B cell (primary cell): ENCODE data around the gene PSMD12. TPM values are rescaled to one million over a fixed set of nuclear protein-coding genes. Genes with fewer than 3 reads are reported as not detected.

Source experiments
- ATAC-seq: fragments of 200-7000 bp; cut with Tn5 transposase; one replicate; pipeline ENCODE4 v1.10.0; 2021; ENCODE audit warnings: low read depth, mild to moderate bottlenecking, moderate number of reproducible peaks, moderate library complexity
- CTCF ChIA-PET: fragments of 350-600 bp; sonication (Branson Sonifier 250); formaldehyde crosslinking; loops from one replicate; lab custom pipeline; 2021; ENCODE audit warnings: antibody characterized with exemption, inconsistent platforms; lab: Charles Lee
- POLR2A ChIA-PET: fragments of 350-600 bp; sonication (Branson Sonifier 250); formaldehyde crosslinking; loops from one replicate; lab custom pipeline; 2021; ENCODE audit warnings: antibody characterized with exemption; lab: Charles Lee
- DNase-seq: peaks from one replicate; pipeline ENCODE4 v3.0.0; 2013
- H2AFZ ChIP-seq: 2 replicates; pipeline ENCODE4 v1.6.1; 2012; ENCODE audit warnings: mild to moderate bottlenecking, low read depth, low read length; ENCODE audit not compliant: insufficient read depth, poor library complexity, severe bottlenecking
- H3K27ac ChIP-seq, 2 donors: 1 replicate in 1 of 2; 2 replicates in 1 of 2; pipeline ENCODE4 v1.5.1; 2012 to 2013; ENCODE audit warnings: low read length in 2 of 2, mild to moderate bottlenecking in 2 of 2, moderate library complexity in 1 of 2
- H3K27me3 ChIP-seq, 4 experiments: fragments of 200-600 bp in 1 of 4; sonication (generic) in 1 of 4; replicated peaks in 1 of 4; 1 replicate in 2 of 4; 2 replicates in 2 of 4; pipeline versions ENCODE4 v1.6.1 to v1.7.0; 2013 to 2016; ENCODE audit warnings: low read length in 3 of 4, mild to moderate bottlenecking in 2 of 4, mixed read lengths in 1 of 4, moderate library complexity in 1 of 4; ENCODE audit not compliant: insufficient read depth in 4 of 4, control insufficient read depth in 3 of 4; ENCODE audit errors: control extremely low read depth in 1 of 4
- H3K36me3 ChIP-seq, 2 experiments: replicated peaks in 1 of 2; 1 replicate in 1 of 2; 2 replicates in 1 of 2; pipeline versions ENCODE4 v1.6.1 to v1.7.1; 2013; ENCODE audit warnings: low read length in 1 of 2; ENCODE audit not compliant: insufficient read depth in 2 of 2, control insufficient read depth in 1 of 2; ENCODE audit errors: control extremely low read depth in 1 of 2, extremely low read depth in 1 of 2
- H3K4me1 ChIP-seq, 2 donors: fragments of 200-600 bp in 1 of 2; sonication (generic) in 1 of 2; 1 replicate in 1 of 2; 2 replicates in 1 of 2; pipeline versions ENCODE4 v1.5.1 to v1.6.1; 2013 to 2017; ENCODE audit warnings: low read length in 2 of 2; ENCODE audit not compliant: control insufficient read depth in 2 of 2, insufficient read depth in 2 of 2
- H3K4me2 ChIP-seq: replicated peaks from 2 replicates; pipeline ENCODE3; 2012; ENCODE audit warnings: mild to moderate bottlenecking, low read depth, low read length; ENCODE audit not compliant: poor library complexity, severe bottlenecking
- H3K4me3 ChIP-seq, 5 experiments: fragments of 200-600 bp in 1 of 5; sonication (generic) in 1 of 5; 1 replicate in 3 of 5; 2 replicates in 2 of 5; pipeline versions ENCODE4 v1.5.1 to v1.7.0; 2011 to 2016; ENCODE audit warnings: low read length in 4 of 5, mild to moderate bottlenecking in 4 of 5, low read depth in 2 of 5, control low read depth in 1 of 5, moderate library complexity in 1 of 5; ENCODE audit not compliant: insufficient read depth in 1 of 5; ENCODE audit errors: control extremely low read depth in 1 of 5, extremely low read depth in 1 of 5
- H3K79me2 ChIP-seq: fragments of 200-600 bp; sonication (generic); one replicate; pipeline ENCODE4 v1.6.0; 2016; ENCODE audit warnings: low read length; ENCODE audit not compliant: control insufficient read depth, insufficient read depth
- H3K9ac ChIP-seq: fragments of 200-600 bp; sonication (generic); 2 replicates; pipeline ENCODE4 v1.6.1; 2017; ENCODE audit warnings: mild to moderate bottlenecking, low read length, moderate library complexity
- H3K9me3 ChIP-seq, 3 donors: one replicate each; pipeline versions ENCODE4 v1.6.1 to v1.7.1; 2013; ENCODE audit warnings: low read length in 2 of 3; ENCODE audit not compliant: control insufficient read depth in 2 of 3, insufficient read depth in 1 of 3; ENCODE audit errors: control extremely low read depth in 1 of 3
- H4K20me1 ChIP-seq: 2 replicates; pipeline ENCODE4 v1.6.0; 2012; ENCODE audit warnings: mild to moderate bottlenecking, low read length; ENCODE audit not compliant: insufficient read depth, control insufficient read depth, poor library complexity, severe bottlenecking
- H3K27ac Mint-ChIP-seq: one replicate; pipeline ENCODE4 v1.8.0; 2021; ENCODE audit warnings: mixed read lengths
- H3K27me3 Mint-ChIP-seq: one replicate; pipeline ENCODE4 v1.8.0; 2021; ENCODE audit warnings: mixed read lengths
- H3K4me1 Mint-ChIP-seq: one replicate; pipeline ENCODE4 v1.8.0; 2021; ENCODE audit warnings: mixed read lengths
- H3K4me3 Mint-ChIP-seq: one replicate; pipeline ENCODE4 v1.8.0; 2021; ENCODE audit warnings: mixed read lengths
- H3K9me3 Mint-ChIP-seq: one replicate; pipeline ENCODE4 v1.8.0; 2022; ENCODE audit warnings: mixed read lengths; ENCODE audit not compliant: insufficient read depth
- EZH2 ChIP-seq: IDR thresholded peaks from 2 replicates; pipeline ENCODE4 v1.6.1; 2012; ENCODE audit warnings: borderline replicate concordance, low read depth, mild to moderate bottlenecking, moderate library complexity, low read length; ENCODE audit not compliant: insufficient read depth, poor library complexity, severe bottlenecking
- WGBS: methylation state at CpG from one replicate; pipeline ENCODE4 v1.1.5; 2013; ENCODE audit warnings: missing lambda C conversion rate; ENCODE audit not compliant: insufficient coverage; 5-methylcytosine and 5-hydroxymethylcytosine counted together
- intact Hi-C: fragments of 100-400 bp; cut with micrococcal nuclease; formaldehyde crosslinking; loops from one replicate; pipeline ENCODE4 v1.10.0; 2022
- polyA plus RNA-seq: library from polyadenylated mRNA; depleted of rRNA; stranded (reverse); fragments of >200 nt; gene quantifications from 2 replicates; pipeline ENCODE4 v1.2.3, GENCODE V29; 2012
- total RNA-seq, 2 donors: library from RNA; stranded (reverse); fragments of 120-200 nt in 1 of 2; gene quantifications; 1 replicate in 1 of 2; 2 replicates in 1 of 2; pipeline versions ENCODE4 v1.2.3 to v1.2.4, GENCODE V29; 2013 to 2022
- TF ChIP-seq, protein P1 (sequence below): fragments of 200-600 bp; IDR thresholded peaks from one replicate; pipeline ENCODE4 v1.8.0; 2022; ENCODE audit warnings: antibody characterized with exemption, mild to moderate bottlenecking

PSMD12 gene
- total and polyA plus RNA-seq, 2 donors (not counting 1 experiment from before 2014, with no cell fraction given), result 6.4 to 36.7 TPM

DNA sequence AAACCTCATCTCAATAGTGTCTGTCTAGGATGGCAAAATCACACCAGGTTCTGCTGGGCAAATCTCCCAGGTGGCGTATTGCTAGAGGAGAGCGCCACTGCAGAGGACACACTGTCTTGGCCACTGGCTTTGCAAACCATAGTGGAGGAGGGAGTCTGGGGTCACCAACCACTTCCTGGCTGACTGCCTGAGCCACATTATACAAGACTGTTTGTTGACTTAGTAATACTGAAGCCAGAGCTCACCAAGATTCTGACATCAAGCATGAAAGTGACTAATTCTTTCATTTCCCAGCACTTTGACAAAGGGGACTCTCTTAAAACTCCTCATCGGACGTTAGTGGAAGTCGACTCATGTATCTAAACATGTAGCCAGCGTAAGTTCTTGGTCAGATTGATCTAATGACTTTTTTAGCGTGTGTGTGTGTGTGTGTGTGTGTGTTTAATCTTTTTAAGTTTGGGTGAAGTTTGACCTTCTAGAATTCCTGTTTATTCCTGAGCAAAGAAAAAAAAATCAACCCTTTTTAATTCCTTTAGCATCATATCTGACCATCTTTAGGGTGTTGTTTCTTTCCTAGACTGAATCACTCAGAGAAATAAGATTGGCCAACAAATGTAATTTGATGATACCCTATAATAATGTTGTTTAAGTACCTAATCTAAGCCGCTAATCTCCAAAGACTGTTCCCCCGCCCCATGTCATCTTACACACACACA, 24.4 kb upstream of the PSMD12 start:
- intact Hi-C loops, result no loop called here
- Histone ChIP-seq H3K27ac (no peak overlapping the region), H3K79me2 (peaks cover 13% of the 10 kb centered on the region), H3K36me3 (no peaks in the 10 kb centered on the region), H2AFZ (no peak overlapping the region), H3K27me3 (no peaks in the 10 kb centered on the region), H3K9me3 (no peaks in the 10 kb centered on the region), H4K20me1 (no peaks in the 10 kb centered on the region), H3K4me3 (no peak overlapping the region), H3K9ac (no peak overlapping the region), H3K4me1 (no peaks in the 10 kb centered on the region), H3K4me2 (no peak overlapping the region)
- ATAC-seq, result peak; percentile 41
- H3K9me3 Mint-ChIP-seq, result no peaks in the 10 kb centered on the region
- WGBS, result no CpG with 5 or more reads among the region's 9 CpGs
- peak overlapping the region; percentile 61 for H3K4me3 Mint-ChIP-seq
- CTCF ChIA-PET, result interaction anchor here (1.1 to 2.2 kb wide), 2 partner anchors 11 to 85 kb away, joined by 4 to 18 read pairs; no protein-coding TSS in a partner anchor
- no peaks in the 10 kb centered on the region for H3K27me3 Mint-ChIP-seq
- DNase-seq, result no peak
- H3K4me1 Mint-ChIP-seq, result peaks cover 20% of the 10 kb centered on the region
- H3K27ac Mint-ChIP-seq, result peak overlapping the region; percentile 72
- POLR2A ChIA-PET, result no interaction called here
- TF ChIP-seq EZH2, result no peak
- TF ChIP-seq, protein P1, sequence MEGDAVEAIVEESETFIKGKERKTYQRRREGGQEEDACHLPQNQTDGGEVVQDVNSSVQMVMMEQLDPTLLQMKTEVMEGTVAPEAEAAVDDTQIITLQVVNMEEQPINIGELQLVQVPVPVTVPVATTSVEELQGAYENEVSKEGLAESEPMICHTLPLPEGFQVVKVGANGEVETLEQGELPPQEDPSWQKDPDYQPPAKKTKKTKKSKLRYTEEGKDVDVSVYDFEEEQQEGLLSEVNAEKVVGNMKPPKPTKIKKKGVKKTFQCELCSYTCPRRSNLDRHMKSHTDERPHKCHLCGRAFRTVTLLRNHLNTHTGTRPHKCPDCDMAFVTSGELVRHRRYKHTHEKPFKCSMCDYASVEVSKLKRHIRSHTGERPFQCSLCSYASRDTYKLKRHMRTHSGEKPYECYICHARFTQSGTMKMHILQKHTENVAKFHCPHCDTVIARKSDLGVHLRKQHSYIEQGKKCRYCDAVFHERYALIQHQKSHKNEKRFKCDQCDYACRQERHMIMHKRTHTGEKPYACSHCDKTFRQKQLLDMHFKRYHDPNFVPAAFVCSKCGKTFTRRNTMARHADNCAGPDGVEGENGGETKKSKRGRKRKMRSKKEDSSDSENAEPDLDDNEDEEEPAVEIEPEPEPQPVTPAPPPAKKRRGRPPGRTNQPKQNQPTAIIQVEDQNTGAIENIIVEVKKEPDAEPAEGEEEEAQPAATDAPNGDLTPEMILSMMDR, result no peak

DNA sequence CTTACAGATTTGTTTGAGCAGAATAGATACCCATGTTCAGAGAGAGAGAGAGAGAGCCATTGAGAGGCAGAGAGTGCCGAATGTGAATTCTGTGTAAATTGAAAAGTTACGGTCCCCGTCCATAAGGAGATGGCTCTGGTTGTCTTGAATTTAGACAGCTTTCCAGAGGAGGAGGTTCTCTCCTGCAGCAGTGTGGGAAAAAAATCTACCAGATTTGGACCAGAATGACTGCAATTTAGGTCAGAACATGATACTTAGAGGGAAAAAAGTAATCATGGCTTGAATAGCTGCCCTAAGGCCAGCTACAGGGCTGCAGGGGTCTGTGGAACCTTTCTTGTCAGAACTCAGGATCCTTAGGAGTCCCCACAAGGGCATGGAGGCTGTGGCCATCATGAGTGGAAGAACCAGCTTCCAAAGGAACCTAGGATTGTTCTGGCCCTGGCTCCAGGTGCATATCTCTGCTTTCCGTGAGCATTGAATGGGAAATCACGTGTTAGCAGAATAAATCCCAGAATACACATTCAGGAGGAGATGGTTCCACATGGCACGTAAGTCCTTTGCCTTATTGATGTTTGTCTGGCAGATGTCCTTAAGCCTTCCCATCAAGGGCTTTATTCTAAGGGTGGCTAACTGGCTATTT, 23.7 kb upstream of the PSMD12 start:
- no peak overlapping the region for H3K4me3 ChIP-seq
- intact Hi-C loops, result no loop called here
- Mint-ChIP-seq H3K27me3 (no peaks in the 10 kb centered on the region), H3K4me3 (peak overlapping the region; percentile 61), H3K4me1 (peaks cover 20% of the 10 kb centered on the region), H3K9me3 (no peaks in the 10 kb centered on the region), H3K27ac (peak overlapping the region; percentile 72)
- no peak overlapping the region for H3K4me2 ChIP-seq
- 90% methylated on average over 3 of the region's 6 CpGs for WGBS
- no peaks in the 10 kb centered on the region for H3K4me1 ChIP-seq
- H2AFZ ChIP-seq, result no peak overlapping the region
- ChIA-PET CTCF (interaction anchor here (1.0 to 2.2 kb wide), 3 partner anchors 11 to 86 kb away, joined by 4 to 18 read pairs (median 5); no protein-coding TSS in a partner anchor), POLR2A (no interaction called here)
- H4K20me1 ChIP-seq, result no peaks in the 10 kb centered on the region
- no peak overlapping the region for H3K9ac ChIP-seq
- ATAC-seq (no peak), DNase-seq (no peak)
- no peaks in the 10 kb centered on the region for H3K36me3 ChIP-seq
- no peak overlapping the region for H3K27ac ChIP-seq
- TF ChIP-seq EZH2, result no peak
- TF ChIP-seq, protein P1, result no peak
- no peaks in the 10 kb centered on the region for H3K27me3 ChIP-seq
- H3K79me2 ChIP-seq, result peaks cover 12% of the 10 kb centered on the region
- peaks cover 0 to 3% (median 0%) of the 10 kb centered on the region in 3 donors for H3K9me3 ChIP-seq
